K562 (cell line): ENCODE data around the gene MADD. TPM values are rescaled to one million over a fixed set of nuclear protein-coding genes. Genes with fewer than 3 reads are reported as not detected.

Experiments used
- CCAR2 ChIP-seq: fragments of 200-400 bp; formaldehyde crosslinking; IDR thresholded peaks from 2 replicates; pipeline ENCODE4 v1.6.1; 2017; ENCODE audit warnings: mild to moderate bottlenecking, low read depth, low read length
- CXXC5 ChIP-seq: fragments of 250-450 bp; sonication (Bioruptor Pico); IDR thresholded peaks from 2 replicates; pipeline ENCODE4 v1.8.0; 2022; ENCODE audit warnings: inconsistent platforms, mild to moderate bottlenecking, moderate library complexity
- OTX1 ChIP-seq: fragments of 450-650 bp; formaldehyde crosslinking; IDR thresholded peaks from 2 replicates; pipeline ENCODE4 v1.4.0; 2022; ENCODE audit warnings: mild to moderate bottlenecking
- PHF21A ChIP-seq: fragments of 450-650 bp; IDR thresholded peaks from 2 replicates; pipeline ENCODE4 v1.6.1; 2017; ENCODE audit warnings: low read depth, borderline replicate concordance
- ZBTB17 ChIP-seq: fragments of 450-650 bp; formaldehyde crosslinking; IDR thresholded peaks from 2 replicates; pipeline ENCODE4 v1.4.0; 2020; ENCODE audit warnings: mild to moderate bottlenecking
- ZC3H8 ChIP-seq: fragments of 450-650 bp; IDR thresholded peaks from 2 replicates; pipeline ENCODE4 v1.6.1; 2017
- ZNF589 ChIP-seq: fragments of 200-800 bp; sonication (Bioruptor generic); IDR thresholded peaks from 2 replicates; pipeline ENCODE4 v1.6.1; 2016; ENCODE audit warnings: low read depth, missing genetic modification characterization, missing compliant biosample characterization
- ZNF699 ChIP-seq: fragments of 250-450 bp; sonication (Bioruptor Pico); IDR thresholded peaks from 2 replicates; pipeline ENCODE4 v1.8.0; 2021; ENCODE audit warnings: mild to moderate bottlenecking, moderate library complexity; ENCODE audit not compliant: insufficient replicate concordance
- polyA plus RNA-seq, 8 experiments: library from polyadenylated mRNA; depleted of rRNA in 4 of 8; stranded (reverse) in 5 of 8; unstranded in 3 of 8; fragments of >200 nt; fragmentation: Nextera tagmentation in 2 of 8; fragmentation: Illumina TruSeq in 1 of 8; extraction: Ambion mirVana in 2 of 8; extraction: Trizol in 1 of 8; gene quantifications; 2 replicates each; pipeline versions ENCODE4 v1.2.1 to v1.2.3, GENCODE V29; 2011 to 2014; ENCODE audit warnings: inconsistent platforms in 1 of 8, missing spikeins in 1 of 8
- total RNA-seq, 7 experiments: library from RNA; depleted of rRNA in 6 of 7; stranded (reverse); fragments of >200 nt in 6 of 7; fragmentation: Illumina TruSeq in 2 of 7; extraction: Trizol in 2 of 7; gene quantifications; 2 replicates each; pipeline versions ENCODE4 v1.2.1 to v1.2.3, GENCODE V29; 2011 to 2021; ENCODE audit warnings: low replicate concordance in 1 of 7
- TF ChIP-seq, protein P1 (sequence below): fragments of 250-450 bp; sonication (Bioruptor Pico); IDR thresholded peaks from 2 replicates; pipeline ENCODE4 v1.4.0; 2020; ENCODE audit warnings: borderline replicate concordance
- TF ChIP-seq, protein P2 (sequence below): fragments of 250-450 bp; sonication (Bioruptor Pico); IDR thresholded peaks from 2 replicates; pipeline ENCODE4 v1.5.0; 2022; ENCODE audit warnings: mild to moderate bottlenecking
- TF ChIP-seq, protein P3 (sequence below): fragments of 250-450 bp; sonication (Bioruptor Pico); IDR thresholded peaks from 2 replicates; pipeline ENCODE4 v1.8.0; 2021; ENCODE audit warnings: mild to moderate bottlenecking, moderate library complexity
- TF ChIP-seq, protein P4 (sequence below), 2 experiments: fragments of 450-650 bp; formaldehyde crosslinking in 1 of 2; IDR thresholded peaks; 2 replicates each; pipeline versions ENCODE4 v1.4.0 to v1.6.1; 2014 to 2020; ENCODE audit warnings: mild to moderate bottlenecking in 2 of 2, borderline replicate concordance in 1 of 2, low read depth in 1 of 2

Gene MADD
- total and polyA plus RNA-seq, 9 of the 15 experiments (the other 6 are each of a cell fraction or from before 2014, with no cell fraction given): 0.68 to 57.6 (median 33.6) TPM

DNA sequence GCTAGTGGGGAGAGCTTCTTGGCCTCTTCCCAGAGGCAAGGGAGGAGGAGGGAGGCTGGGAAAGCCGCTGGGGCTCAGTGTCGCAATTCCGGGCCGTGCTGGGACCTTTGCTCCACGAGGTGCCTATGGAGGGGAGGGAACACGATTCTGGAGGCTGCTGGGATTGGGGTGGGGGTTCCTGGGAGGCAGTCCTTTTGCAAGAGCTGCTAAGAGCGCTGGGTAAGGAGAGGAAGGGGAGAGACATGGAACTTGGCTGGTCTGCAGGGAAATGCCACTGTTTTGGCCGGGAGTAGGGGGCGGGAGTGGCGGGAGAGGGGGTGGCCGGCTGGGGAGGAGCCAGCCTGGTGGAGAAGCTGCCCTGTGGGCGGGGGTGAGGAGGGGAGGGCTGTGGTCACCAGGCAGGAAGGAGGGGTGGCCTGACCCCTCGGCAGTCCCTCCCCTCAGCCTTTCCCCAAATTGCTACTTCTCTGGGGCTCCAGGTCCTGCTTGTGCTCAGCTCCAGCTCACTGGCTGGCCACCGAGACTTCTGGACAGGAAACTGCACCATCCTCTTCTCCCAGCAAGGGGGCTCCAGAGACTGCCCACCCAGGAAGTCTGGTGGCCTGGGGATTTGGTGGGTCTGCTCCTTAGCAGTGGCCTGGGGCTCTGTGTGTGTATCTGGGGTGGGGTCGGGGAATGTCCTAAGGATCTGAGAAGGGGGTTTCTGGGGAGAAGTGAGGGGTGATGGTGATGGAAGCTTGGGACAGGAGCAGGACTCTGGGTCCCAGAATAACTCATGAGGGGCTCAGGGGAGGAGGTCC is 12.2 kb upstream of the MADD start, which contains the start of gene NR1H3 (continued):
- TF ChIP-seq, protein P1, sequence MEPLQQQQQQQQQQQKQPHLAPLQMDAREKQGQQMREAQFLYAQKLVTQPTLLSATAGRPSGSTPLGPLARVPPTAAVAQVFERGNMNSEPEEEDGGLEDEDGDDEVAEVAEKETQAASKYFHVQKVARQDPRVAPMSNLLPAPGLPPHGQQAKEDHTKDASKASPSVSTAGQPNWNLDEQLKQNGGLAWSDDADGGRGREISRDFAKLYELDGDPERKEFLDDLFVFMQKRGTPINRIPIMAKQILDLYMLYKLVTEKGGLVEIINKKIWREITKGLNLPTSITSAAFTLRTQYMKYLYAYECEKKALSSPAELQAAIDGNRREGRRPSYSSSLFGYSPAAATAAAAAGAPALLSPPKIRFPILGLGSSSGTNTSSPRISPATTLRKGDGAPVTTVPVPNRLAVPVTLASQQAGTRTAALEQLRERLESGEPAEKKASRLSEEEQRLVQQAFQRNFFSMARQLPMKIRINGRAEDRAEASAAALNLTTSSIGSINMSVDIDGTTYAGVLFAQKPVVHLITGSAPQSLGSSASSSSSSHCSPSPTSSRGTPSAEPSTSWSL (CRISPR knock-in tag): no peak
- no peak for TF ChIP-seq ZNF589 (CRISPR knock-in tag)
- TF ChIP-seq, protein P2, sequence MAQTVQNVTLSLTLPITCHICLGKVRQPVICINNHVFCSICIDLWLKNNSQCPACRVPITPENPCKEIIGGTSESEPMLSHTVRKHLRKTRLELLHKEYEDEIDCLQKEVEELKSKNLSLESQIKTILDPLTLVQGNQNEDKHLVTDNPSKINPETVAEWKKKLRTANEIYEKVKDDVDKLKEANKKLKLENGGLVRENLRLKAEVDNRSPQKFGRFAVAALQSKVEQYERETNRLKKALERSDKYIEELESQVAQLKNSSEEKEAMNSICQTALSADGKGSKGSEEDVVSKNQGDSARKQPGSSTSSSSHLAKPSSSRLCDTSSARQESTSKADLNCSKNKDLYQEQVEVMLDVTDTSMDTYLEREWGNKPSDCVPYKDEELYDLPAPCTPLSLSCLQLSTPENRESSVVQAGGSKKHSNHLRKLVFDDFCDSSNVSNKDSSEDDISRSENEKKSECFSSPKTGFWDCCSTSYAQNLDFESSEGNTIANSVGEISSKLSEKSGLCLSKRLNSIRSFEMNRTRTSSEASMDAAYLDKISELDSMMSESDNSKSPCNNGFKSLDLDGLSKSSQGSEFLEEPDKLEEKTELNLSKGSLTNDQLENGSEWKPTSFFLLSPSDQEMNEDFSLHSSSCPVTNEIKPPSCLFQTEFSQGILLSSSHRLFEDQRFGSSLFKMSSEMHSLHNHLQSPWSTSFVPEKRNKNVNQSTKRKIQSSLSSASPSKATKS (CRISPR knock-in tag): no peak
- TF ChIP-seq ZNF699 (CRISPR knock-in tag): no peak
- TF ChIP-seq OTX1 (CRISPR knock-in tag): peak; percentile 65; the same call in 1 of the 2 replicates
- TF ChIP-seq, protein P3, sequence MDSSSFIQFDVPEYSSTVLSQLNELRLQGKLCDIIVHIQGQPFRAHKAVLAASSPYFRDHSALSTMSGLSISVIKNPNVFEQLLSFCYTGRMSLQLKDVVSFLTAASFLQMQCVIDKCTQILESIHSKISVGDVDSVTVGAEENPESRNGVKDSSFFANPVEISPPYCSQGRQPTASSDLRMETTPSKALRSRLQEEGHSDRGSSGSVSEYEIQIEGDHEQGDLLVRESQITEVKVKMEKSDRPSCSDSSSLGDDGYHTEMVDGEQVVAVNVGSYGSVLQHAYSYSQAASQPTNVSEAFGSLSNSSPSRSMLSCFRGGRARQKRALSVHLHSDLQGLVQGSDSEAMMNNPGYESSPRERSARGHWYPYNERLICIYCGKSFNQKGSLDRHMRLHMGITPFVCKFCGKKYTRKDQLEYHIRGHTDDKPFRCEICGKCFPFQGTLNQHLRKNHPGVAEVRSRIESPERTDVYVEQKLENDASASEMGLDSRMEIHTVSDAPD: no peak
- TF ChIP-seq CXXC5 (CRISPR knock-in tag): 0 out of 2 replicates have a peak, but pooled peaks have one; percentile 22
- no peak for TF ChIP-seq ZC3H8
- TF ChIP-seq, protein P4, sequence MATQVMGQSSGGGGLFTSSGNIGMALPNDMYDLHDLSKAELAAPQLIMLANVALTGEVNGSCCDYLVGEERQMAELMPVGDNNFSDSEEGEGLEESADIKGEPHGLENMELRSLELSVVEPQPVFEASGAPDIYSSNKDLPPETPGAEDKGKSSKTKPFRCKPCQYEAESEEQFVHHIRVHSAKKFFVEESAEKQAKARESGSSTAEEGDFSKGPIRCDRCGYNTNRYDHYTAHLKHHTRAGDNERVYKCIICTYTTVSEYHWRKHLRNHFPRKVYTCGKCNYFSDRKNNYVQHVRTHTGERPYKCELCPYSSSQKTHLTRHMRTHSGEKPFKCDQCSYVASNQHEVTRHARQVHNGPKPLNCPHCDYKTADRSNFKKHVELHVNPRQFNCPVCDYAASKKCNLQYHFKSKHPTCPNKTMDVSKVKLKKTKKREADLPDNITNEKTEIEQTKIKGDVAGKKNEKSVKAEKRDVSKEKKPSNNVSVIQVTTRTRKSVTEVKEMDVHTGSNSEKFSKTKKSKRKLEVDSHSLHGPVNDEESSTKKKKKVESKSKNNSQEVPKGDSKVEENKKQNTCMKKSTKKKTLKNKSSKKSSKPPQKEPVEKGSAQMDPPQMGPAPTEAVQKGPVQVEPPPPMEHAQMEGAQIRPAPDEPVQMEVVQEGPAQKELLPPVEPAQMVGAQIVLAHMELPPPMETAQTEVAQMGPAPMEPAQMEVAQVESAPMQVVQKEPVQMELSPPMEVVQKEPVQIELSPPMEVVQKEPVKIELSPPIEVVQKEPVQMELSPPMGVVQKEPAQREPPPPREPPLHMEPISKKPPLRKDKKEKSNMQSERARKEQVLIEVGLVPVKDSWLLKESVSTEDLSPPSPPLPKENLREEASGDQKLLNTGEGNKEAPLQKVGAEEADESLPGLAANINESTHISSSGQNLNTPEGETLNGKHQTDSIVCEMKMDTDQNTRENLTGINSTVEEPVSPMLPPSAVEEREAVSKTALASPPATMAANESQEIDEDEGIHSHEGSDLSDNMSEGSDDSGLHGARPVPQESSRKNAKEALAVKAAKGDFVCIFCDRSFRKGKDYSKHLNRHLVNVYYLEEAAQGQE (IDR thresholded peaks at IDR 0.05; ENCODE audit: borderline replicate concordance): peak; percentile 76; the same call in 1 of the 2 replicates
- TF ChIP-seq, protein P4 (CRISPR knock-in tag; IDR thresholded peaks at IDR 0.05; ENCODE audit: low read depth): no peak
- no peak for TF ChIP-seq PHF21A
- no peak for TF ChIP-seq CCAR2
- no peak for TF ChIP-seq ZBTB17 (CRISPR knock-in tag)
